G401 (cell line): ENCODE data around the gene CALM1. TPM values are rescaled to one million over a fixed set of nuclear protein-coding genes. Genes with fewer than 3 reads are reported as not detected.

ENCODE experiments used
- DNase-seq: peaks from one replicate; pipeline ENCODE4 v3.0.0-alpha.2; 2015; ENCODE audit warnings: low spot score
- in situ Hi-C: cut with HindIII; loops from 2 replicates; pipeline ENCODE4 v1.10.0; 2016; ENCODE audit warnings: low sequenced_read_pairs, mixed read lengths
- total RNA-seq: library from RNA; depleted of rRNA; stranded (reverse); fragments of >200 nt; shearing (Covaris generic); gene quantifications from 2 replicates; pipeline ENCODE4 v1.2.3, GENCODE V29; 2014

The CALM1 gene
- total RNA-seq, 1 experiment from 2014 or later = 239 TPM

GRCh38 chr14:90405101-90405500 is 8.3 kb downstream of the CALM1 start:
- in situ Hi-C loops = no loop called here
- DNase-seq = peak; percentile 21

- in situ Hi-C loops = no loop called here
- DNase-seq = no peak
These were observed 8.9 kb downstream of the CALM1 start for GRCh38 chr14:90405755-90406154.

DNA sequence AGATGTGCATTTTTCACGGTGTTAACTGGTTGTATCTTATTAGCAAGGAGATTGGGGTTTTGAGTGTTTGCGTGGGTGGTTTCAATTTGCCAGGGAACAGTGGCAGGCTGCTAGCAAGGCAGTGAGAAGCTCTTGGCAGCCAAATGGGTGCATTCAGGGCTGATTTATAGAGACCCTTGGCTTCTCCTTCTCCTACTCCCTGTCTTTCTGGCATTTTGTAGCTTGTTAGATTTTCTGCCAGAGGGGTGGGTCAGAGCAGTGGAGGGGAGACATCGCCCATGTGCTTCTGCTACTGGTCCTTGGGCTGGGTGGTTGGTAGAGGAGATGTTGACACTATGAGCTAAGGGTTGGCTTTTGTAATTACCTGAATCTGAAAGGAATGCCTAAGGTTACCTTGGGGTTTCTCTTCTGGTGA is 9.6 kb downstream of the CALM1 start:
- in situ Hi-C loops = no loop called here
- no peak for DNase-seq

GRCh38 chr14:90407230-90407629 is 10.4 kb downstream of the CALM1 start:
- in situ Hi-C loops = no loop called here
- DNase-seq = peak; percentile 64

DNA sequence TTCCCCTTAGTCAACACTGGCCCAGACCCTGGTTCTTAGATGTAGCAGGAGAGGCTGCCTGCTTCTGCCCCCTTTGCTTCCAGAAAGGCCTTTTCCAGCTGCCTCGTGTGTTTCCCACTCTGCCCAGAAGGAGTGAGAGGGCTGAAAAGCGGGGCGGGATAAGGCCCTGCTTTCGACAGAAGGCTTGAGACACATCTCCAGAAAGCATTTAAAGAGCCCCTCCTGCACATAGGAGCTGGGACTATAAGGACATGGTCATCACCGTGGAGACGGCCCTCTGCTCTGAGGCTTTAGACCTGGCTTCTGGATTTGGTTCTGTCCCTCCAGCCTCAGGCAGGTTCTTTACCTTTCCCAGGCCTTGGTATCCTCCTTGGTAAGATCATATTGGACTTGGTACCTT is 11.9 kb downstream of the CALM1 start:
- in situ Hi-C loops = no loop called here
- no peak for DNase-seq

GRCh38 chr14:90409209-90409730 is 12.4 kb downstream of the CALM1 start:
- in situ Hi-C loops = no loop called here
- DNase-seq = peak; percentile 65

GRCh38 chr14:90412058-90412457 is 15.2 kb downstream of the CALM1 start:
- DNase-seq = no peak
- in situ Hi-C loops = no loop called here

DNA sequence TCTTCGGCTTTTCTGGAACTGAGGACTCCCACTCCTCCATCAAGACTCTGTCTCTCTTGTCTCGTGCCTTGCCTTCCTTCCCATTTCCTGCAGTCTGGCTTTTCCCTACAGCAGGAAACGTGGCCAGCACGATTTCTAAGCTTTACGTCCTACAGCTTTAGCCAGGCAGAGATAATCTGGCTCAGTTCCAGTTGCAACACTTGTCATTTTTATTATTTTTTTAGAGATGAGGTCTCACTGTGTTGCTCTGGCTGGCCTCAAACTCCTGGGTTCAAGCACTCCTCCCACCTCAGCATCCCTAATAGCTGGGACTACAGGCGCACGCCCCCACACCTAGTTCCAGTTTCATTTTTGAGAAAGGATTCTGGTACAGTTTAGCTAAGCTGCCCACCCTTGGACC is 19.9 kb downstream of the CALM1 start:
- in situ Hi-C loops = no loop called here
- DNase-seq = no peak

GRCh38 chr14:90418053-90418452 is 21.2 kb downstream of the CALM1 start:
- in situ Hi-C loops = no loop called here
- no peak for DNase-seq

DNA sequence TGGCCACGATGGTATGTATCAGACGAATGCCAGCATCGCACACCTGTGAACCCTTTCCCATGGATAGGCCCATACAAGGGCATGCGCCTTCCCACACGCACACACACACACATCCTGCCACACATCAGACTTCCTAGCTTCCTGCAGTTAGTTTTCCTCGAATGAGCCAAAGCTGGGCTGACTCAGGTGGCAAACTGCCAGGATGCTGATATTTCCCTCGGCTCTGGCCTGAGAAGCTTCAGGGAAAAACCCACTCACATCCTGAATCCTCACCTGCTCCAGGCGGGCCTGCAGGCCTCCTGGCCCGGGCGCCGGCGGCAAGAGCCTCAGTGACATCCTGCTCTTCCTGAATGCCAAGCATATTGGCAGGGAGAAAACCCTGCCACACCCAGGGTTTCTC is 22.4 kb downstream of the CALM1 start:
- in situ Hi-C loops = no loop called here
- DNase-seq = peak; percentile 83

DNA sequence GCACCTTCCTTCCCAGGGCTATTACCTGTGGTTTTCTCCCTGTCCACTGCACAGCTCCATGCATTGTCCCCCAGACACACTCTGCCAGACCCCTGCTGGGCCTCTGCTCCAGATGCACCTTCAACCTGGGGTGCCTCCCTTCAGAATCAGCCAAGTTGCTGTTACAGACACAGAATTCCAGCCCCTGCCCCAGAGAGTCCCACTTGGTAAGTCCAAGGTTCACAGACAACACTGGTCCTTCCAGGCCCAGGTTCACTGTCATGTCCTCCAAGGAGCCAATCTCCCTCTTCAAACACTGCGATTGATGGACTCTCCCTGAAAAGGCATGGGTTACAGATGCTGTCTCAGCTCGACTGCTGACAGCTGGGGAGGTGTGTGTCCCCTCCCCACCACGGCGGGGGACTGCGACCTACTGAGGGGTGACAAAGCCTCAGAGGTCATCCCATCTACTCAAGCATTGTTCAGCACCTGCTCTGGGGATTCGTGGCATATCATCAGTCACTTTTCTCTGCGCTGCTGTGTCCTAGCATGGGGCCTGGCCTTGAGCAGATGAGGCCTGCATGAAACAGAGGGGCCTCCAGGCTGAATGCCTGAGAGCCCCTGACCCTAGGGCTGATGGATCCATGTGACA is 24.3 kb downstream of the CALM1 start:
- in situ Hi-C loops = no loop called here
- no peak for DNase-seq

DNA sequence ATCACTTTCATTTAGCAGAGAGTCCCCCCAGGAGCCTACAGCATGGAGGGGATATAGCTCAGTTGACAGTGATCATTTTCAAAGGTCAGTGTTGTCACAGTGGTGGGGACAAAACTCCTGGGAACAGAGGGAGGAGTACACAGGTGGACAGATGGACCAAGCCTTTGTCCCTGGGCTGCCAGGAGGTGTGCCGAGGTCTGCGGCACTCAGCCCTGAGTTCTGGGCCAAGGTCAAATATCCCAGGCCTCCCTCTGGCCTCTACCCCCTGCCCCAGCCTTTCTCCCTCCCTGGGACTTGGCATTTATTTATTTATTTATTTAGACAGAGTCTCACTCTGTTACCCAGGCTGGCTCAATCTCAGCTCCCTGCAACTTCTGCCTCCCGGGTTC is 24.8 kb downstream of the CALM1 start:
- in situ Hi-C loops = no loop called here
- no peak for DNase-seq

DNA sequence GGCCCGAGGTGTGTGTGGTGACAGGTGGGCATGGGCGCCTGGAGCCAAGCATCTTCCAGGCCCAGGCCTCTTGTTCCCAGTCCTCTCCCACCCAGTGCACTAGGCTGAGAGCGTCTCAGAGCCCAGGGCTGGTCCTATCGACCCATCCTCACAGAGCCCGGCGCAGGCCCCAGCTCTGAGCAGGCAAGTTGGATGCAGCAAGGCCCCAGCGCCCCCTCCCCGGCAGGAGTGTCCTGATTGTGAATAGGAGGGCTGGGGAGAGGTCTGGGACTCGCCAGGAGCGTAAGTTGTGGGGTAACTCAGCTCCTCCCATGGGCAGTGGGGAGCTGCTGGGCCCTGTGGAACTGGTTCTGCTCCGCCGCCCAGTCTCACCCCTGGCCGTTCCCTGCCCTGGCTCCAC is 26.3 kb downstream of the CALM1 start:
- DNase-seq = no peak
- in situ Hi-C loops = no loop called here

DNA sequence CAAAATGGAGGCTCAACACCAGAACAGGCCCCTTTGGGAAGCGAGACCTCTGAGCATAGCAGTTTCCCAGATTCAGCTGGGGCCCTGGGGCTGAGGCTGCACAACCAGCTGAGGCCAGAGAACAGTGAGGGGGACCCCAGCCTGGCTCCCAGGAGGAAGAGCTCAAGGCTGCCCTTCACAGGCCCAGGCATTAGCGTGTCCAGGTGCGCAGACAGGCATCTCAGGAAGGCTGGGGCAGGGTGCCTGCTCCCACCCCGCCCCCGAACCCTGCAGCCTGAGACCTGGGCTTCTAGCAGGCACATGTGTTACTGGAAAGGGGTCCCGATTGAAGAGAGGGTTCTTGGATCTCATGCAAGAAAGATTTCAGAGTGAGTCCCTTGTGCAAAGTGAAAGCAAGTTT is 27.2 kb downstream of the CALM1 start:
- in situ Hi-C loops = no loop called here
- no peak for DNase-seq

DNA sequence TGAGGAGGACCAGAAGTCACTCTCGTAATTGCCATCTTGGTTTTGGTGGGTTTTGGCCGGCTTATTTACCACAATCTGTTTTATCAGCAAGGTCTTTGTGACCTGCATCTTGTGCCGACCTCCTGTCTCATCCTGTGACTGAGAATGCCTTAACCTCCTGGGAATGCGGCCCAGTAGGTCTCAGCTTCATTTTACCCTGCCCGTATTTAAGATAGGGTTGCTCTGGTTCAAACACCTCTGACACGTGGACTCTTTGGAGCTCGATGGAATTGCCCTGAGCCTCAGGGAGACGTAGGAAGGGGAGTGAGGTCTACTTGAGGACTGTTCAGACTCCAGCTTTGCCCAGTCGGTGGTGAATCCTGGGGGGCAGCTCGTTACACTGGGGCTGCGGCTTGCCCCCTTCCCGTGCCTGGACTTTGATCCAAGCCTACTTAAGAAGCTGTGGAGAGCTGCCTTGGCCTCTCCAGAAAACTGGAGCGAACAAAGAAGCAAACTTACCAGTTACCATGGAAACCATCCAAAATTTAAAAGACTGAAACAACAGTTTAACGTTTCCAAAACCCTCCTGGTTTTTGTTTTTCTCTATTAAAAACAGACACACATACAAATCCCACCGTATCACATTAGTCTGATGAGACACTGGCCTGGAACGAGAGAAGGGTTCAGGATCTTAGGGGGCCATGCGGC is 28.0 kb downstream of the CALM1 start:
- DNase-seq = no peak
- in situ Hi-C loops = no loop called here

- in situ Hi-C loops = no loop called here
- DNase-seq = no peak
These were observed 28.6 kb downstream of the CALM1 start for GRCh38 chr14:90425373-90425879.

DNA sequence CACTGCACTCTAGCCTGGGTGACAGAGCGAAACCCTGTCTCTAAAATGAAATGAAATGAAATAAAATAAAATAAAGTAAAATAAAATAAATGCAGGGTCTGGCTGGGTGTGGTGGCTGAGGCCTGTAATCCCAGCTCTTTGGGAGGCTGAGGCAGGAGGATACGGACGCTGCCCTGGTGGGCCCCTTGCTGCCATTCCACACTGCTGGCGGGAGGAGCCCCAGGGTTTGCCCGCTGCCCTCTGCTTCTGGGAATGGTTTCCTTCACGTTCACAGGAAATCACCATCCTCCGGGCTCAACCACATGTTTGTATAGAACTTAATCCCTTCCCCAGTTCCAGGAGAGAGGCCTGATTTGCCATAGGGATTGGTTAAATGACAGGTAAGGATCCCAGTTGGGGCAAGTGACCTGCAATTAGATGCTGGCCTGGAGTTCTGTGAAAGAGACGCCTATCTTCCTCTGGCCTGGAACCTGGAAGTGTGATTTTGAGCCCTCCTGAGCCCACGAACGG is 29.3 kb downstream of the CALM1 start:
- DNase-seq = no peak
- in situ Hi-C loops = no loop called here

- peak; percentile 81 for DNase-seq
- in situ Hi-C loops = no loop called here
These were observed 29.8 kb downstream of the CALM1 start for GRCh38 chr14:90426663-90427062.

- DNase-seq = no peak
- in situ Hi-C loops = no loop called here
These were observed 31.1 kb downstream of the CALM1 start for GRCh38 chr14:90427848-90428426.

DNA sequence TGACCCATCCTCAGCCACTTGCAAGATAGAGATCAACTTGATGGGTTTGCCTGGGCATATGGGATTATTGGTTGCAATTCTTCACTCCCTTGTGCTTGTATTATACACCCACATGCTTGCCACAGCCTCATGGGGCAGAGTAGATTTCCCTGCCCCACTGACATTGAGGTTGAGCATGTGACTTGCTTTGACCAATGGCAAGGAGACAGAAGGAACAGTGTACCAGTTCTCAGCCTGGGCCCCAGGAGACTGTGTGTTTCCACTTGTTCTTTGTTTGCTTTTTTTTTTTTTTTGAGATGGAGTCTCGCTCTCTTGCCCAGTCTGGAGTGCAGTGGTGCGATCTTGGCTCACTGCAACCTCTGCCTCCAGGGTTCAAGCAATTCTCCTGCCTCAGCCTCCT is 31.8 kb downstream of the CALM1 start:
- in situ Hi-C loops = no loop called here
- DNase-seq = no peak
